HG02870 (cell line): Measurements from ENCODE around the gene NPPA.

Source experiments
- ATAC-seq: cut with Tn5 transposase; IDR thresholded peaks from one replicate; pipeline ENCODE4 v1.9.1; 2021; ENCODE audit warnings: mild to moderate bottlenecking, moderate library complexity; ENCODE audit not compliant: unreplicated experiment

Gene NPPA

GRCh38 chr1:11874624-11875023, 27.0 kb upstream of the NPPA start:
- no peak for ATAC-seq

DNA sequence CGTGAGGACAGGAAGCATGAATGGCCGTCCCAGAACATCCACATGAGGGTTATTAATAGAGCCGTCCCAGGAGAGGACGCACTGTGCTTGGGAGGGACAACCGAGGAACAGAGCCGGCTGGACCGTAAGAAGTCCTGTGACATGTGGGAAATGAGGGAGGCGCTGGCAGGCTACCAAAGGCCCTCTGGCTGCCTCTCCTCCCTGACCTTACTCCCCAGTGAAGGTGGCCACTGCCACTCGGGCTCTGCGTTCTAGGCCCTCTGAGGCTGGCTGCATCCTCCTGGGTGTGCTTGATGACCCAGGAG, 26.6 kb upstream of the NPPA start:
- ATAC-seq, result no peak

- no peak for ATAC-seq
Measured at GRCh38 chr1:11873395-11874257, 26.0 kb upstream of the NPPA start.

- no peak for ATAC-seq
Measured at GRCh38 chr1:11872545-11872944, 25.0 kb upstream of the NPPA start.

DNA sequence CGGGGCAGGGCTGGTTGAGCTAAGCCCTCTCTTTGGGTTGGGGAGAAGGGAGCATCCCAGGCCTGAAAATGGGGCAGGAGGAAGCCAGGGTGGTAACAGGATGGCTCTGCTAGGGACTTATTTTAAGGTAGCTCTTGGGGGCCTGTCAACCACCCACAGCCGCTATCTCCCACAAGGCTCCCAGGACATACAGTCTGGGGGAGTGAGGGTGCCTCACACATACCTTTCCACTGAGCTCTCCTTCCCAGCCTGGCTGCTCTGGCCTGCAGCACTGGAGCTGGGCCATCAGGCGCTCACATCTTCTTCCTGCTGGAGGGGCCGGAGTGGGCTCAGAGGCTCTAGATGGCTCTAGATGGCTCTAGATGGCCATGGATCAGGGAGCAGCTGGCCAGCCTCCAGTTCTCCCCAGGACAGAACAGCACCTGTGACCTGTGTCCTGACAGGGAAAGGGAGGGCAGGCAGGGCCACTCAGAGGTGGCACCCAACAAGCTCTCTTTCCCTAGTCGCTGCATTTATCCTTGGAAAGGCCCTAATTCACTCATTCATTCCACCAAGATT, 22.1 kb upstream of the NPPA start:
- ATAC-seq, result no peak

- ATAC-seq, result no peak
Measured at GRCh38 chr1:11869104-11869503, 21.5 kb upstream of the NPPA start.

DNA sequence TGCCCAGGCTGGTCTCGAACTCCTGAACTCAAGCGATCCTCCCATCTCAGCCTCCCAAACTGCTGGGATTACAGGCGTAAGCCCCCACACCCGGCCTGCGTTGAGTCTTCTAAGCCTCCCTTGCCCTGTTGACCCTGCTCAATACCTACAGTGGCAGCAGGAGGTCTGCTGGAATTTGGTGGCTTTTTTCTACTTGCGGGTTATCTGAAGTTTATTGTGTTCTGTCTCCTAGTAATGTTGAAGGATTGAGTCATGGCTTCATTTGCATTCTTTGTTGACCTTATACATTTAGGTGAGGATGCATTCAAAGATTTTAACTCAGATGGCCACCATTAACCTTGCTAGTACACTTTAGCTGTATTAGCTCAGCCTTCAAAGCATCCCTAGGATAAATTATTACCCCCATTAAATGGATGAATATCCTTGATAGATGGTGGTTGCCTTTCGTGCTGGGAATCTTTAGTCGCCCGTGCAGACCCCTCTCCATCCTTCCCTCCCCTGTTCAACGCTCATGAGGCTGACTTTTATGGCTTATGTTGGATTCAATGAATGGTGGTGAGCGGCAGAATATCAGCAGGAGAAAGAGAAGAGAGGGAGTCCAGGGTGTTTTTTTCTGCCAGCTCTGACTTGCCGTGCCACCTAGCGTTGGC, 20.9 kb upstream of the NPPA start:
- ATAC-seq, result no peak

GRCh38 chr1:11862890-11863289, 15.3 kb upstream of the NPPA start:
- no peak for ATAC-seq

GRCh38 chr1:11860587-11860986, 13.0 kb upstream of the NPPA start:
- no peak for ATAC-seq

DNA sequence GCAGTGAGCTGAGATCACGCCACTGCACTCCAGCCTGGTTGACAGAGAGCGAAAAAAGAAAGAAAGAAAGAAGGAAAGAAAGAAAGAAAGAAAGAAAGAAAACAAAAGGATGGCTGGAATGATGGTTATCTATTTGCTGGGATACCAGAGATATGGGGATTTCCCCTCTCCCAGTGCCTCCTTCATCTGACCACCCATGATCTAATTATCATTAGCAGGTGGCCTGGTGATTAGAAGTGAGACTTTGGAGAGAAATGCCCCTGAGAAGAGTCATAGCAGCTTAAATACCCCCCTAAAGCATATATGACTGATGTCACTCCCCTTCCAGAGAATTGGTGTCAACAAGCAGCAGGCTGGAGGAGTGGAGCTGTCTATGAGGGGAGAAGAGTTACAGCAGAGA, 12.5 kb upstream of the NPPA start:
- ATAC-seq, result no peak

DNA sequence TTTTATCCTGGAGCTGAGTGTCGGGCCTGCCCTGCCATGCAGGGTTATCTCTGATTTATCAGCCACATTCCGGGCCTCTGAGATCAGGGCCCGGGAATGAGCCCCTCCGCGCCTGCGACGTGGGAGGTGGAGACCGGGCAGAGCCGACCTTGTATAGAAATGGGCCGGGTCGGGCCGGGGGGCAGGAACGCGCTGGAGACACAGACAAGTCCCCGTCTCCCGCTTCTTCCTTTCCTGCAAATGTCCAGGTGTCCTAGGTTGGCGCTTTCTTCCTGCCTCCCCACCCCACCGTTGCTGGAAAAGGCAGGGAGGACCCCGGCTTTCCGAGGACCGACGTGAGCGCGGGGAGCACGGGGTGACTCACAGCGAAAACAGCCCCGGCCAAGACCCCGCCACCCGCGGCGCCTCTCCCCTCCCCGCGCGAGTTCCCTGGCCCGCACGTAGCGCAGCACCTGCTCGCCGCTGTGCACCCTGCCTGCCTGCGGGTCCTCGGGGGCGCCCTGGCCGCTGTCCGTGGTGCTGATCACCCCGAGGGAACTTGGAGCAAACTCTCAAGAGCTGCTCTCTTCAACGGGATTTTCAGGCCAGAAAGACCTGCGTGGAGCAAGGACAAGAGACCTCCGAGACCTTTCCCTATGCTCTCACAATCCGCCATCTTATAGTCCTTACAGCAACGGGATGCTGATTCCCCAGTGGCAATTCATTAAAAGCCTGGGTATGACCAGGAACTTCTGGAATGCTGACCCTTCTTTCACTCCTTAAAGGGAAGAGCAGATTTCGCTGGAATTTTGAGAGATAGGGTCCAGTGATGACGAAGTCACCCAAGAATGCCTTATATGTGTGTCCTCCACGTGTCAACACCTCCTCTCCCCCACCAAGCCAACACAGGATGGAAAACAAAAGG, 11.6 kb upstream of the NPPA start:
- no peak for ATAC-seq

DNA sequence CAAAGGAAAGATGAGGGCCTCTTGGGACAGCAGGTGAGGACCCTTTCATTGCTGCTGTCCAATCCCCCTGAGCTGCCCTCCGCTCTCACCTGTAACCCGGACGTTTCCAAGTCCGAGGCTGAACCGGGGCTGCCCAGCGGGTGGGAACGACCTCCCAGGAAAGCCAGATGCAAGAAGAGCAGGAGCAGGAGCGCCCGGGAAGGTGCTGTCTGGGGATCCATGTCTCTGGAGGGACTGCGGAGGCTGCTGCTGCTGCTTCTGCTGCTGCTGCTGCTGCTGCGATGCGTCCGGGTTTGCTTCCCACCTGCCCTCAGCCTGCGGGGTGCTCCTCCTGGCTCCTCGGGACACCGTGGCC, 11.0 kb upstream of the NPPA start, which contains the start of gene NPPB:
Gene NPPB, minus strand, starts transcription at position 333 of the 355 bp plus-strand sequence. Its CDS starts 112 bp downstream, at position 221.
- no peak for ATAC-seq

DNA sequence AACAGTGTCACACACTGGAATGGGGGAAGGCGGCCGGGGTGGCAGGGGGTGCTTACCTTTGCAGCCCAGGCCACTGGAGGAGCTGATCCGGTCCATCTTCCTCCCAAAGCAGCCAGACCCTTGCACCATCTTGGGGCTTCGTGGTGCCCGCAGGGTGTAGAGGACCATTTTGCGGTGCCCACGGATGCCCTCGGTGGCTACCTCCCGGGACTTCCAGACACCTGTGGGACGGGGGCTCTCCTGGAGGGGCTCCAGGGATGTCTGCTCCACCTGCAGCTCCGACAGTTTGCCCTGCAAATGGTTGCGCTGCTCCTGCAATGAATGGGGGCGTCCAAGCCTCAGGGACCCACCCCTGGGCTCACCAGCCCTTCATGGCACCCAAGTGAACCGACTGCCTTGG, 10.6 kb upstream of the NPPA start:
- no peak for ATAC-seq

DNA sequence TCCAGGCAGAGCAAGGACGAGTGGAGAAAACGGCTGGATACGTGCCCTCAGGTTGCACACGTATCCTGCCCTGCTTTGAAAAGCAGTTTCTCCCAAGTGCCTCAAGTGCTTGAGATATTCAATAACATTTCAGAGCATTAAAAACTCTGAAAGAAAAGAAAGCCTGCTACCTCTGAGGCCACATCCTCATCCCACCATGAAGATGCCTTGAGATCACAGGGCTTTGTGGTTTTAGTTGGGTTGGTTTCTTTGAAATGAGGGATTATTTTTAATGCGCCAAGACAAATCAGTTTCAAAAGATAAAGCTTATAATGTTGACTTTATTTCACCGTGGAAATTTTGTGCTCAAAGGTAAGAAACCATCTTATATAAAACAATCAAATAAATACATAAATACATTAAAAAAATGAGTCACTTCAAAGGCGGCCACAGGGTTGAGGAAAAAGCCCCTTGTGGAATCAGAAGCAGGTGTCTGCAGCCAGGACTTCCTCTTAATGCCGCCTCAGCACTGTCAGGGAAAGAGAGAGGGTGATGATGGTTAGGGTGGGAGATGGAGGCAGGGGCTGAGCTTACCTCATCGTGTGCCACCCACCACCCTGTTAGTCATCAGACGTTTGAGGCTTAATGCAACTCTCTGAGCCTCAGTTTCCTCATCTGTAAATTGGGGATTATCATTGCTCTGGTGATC, 9.7 kb upstream of the NPPA start:
- no peak for ATAC-seq

DNA sequence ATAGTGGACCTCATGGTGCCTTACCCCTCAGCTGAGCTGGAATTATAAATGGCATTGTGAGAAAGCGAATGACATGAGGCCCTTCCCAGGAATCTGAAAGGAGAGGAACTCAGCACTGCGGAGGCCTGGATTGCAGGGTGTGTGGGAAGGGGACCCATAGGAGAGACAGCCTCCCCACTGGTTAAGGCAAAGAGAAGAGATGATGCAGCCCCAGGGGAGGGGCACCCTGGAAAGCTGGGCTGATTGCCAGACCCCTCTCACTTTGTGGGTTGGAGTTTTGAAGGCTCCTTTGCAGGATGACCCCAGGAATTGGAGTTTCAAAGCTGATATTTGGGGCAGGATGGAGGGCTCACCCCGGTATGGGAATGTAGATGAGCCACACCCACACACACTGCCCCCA, 9.1 kb upstream of the NPPA start:
- no peak for ATAC-seq

GRCh38 chr1:11855430-11855829, 7.8 kb upstream of the NPPA start:
- ATAC-seq, result no peak

GRCh38 chr1:11854519-11854918, 6.9 kb upstream of the NPPA start:
- no peak for ATAC-seq

GRCh38 chr1:11851180-11851579, 3.6 kb upstream of the NPPA start:
- no peak for ATAC-seq

DNA sequence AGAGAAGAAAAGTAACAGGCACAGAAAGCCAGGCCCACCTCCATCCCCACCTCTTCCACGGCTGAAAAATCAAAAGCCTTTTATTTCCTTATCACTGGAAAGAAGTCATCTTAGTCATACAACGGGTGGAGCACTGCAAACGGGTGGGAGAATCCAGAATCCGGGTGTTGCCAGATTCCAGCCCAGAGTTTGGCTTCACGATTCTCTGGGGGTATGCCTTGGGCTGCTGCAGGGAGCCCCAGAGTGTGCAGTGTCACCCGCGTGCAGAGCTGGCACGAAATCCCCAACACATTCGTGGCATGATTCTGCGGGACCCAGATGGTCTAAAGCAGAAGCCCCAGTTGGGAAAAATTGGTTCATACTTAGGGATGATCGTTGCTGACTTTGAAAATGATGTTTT, 2.6 kb upstream of the NPPA start:
- ATAC-seq, result no peak

GRCh38 chr1:11848373-11848700, 754 bp upstream of the NPPA start:
- no peak for ATAC-seq
